HepG2 (cell line): ENCODE data around the gene SEMA6D. TPM values are rescaled to one million over a fixed set of nuclear protein-coding genes. Genes with fewer than 3 reads are reported as not detected.

ENCODE experiments used
- ATAC-seq: fragments of 200-7000 bp; cut with Tn5 transposase; 3 replicates; pipeline ENCODE4 v1.9.1; 2020; ENCODE audit warnings: mild to moderate bottlenecking, moderate library complexity
- BruUV-seq: library from RNA; stranded (reverse); fragments of 400-500 nt; replicated peaks from 2 replicates; lab custom pipeline; 2021; lab: Mats Ljungman, UMichigan
- CTCF ChIA-PET: fragments of 300-600 bp; formaldehyde crosslinking; extraction: SDS; loops from one replicate; lab custom pipeline; 2021; ENCODE audit warnings: low total read pairs, inconsistent platforms, low intra/inter-chr PET ratio; lab: Yijun Ruan, JAX
- POLR2A ChIA-PET: fragments of 350-600 bp; sonication (Branson Sonifier 250); formaldehyde crosslinking; loops from one replicate; lab custom pipeline; 2020; ENCODE audit warnings: antibody characterized with exemption, inconsistent platforms; lab: Yijun Ruan, JAX
- DNase-seq: peaks from one replicate; pipeline ENCODE4 v3.0.0-alpha.2; 2015; ENCODE audit warnings: low spot score
- FAIRE-seq: peaks from 3 replicates; lab custom pipeline; 2011; peaks lifted over from hg19 to GRCh38; lab: Jason Lieb, UNC
- H2AFZ ChIP-seq: one replicate; pipeline ENCODE4 v1.6.1; 2011; ENCODE audit warnings: low read length, inconsistent platforms
- H3K27ac ChIP-seq: fragments of 300-600 bp; 3 replicates; pipeline ENCODE4 v1.8.0; 2011; ENCODE audit warnings: mixed run types, mild to moderate bottlenecking, mixed read lengths, low read length, inconsistent platforms; ENCODE audit not compliant: insufficient read depth; ENCODE audit errors: extremely low read length
- H3K27me3 ChIP-seq, 2 experiments: fragments of 200-600 bp in 1 of 2; 2 replicates in 1 of 2; 3 replicates in 1 of 2; pipeline versions ENCODE4 v1.6.0 to v1.8.0; 2011; ENCODE audit warnings: low read length in 2 of 2, mild to moderate bottlenecking in 2 of 2, moderate library complexity in 2 of 2, inconsistent platforms in 1 of 2; ENCODE audit not compliant: insufficient read depth in 2 of 2, control insufficient read depth in 1 of 2
- H3K36me3 ChIP-seq, 2 experiments: fragments of 200-600 bp in 1 of 2; replicated peaks in 1 of 2; 2 replicates in 1 of 2; 3 replicates in 1 of 2; pipeline versions ENCODE4 v1.5.1 to v1.8.0; 2011; ENCODE audit warnings: low read length in 2 of 2, inconsistent platforms in 1 of 2; ENCODE audit not compliant: insufficient read depth in 2 of 2, control insufficient read depth in 1 of 2
- H3K4me1 ChIP-seq: 2 replicates; pipeline ENCODE4 v1.5.1; 2012; ENCODE audit warnings: low read length, inconsistent platforms; ENCODE audit not compliant: insufficient read depth
- H3K4me2 ChIP-seq: 2 replicates; pipeline ENCODE4 v1.6.0; 2011; ENCODE audit warnings: low read depth, low read length, inconsistent platforms
- H3K4me3 ChIP-seq, 3 experiments: fragments of 200-600 bp in 1 of 3; sonication (generic), shearing (Covaris generic) in 1 of 3; replicated peaks in 1 of 3; 2 replicates each; pipeline ENCODE4 v1.5.1; 2011 to 2016; ENCODE audit warnings: low read length in 3 of 3, inconsistent platforms in 2 of 3, low read depth in 2 of 3, mild to moderate bottlenecking in 2 of 3, control low read depth in 1 of 3, mixed read lengths in 1 of 3; ENCODE audit not compliant: insufficient read depth in 1 of 3
- H3K79me2 ChIP-seq: one replicate; pipeline ENCODE4 v1.6.1; 2011; ENCODE audit warnings: low read length, inconsistent platforms; ENCODE audit not compliant: insufficient read depth
- H3K9ac ChIP-seq: 2 replicates; pipeline ENCODE4 v1.6.0; 2011; ENCODE audit warnings: mild to moderate bottlenecking, low read depth, low read length, inconsistent platforms; ENCODE audit not compliant: insufficient read depth
- H3K9me3 ChIP-seq: 2 replicates; pipeline ENCODE4 v1.5.1; 2012; ENCODE audit warnings: mild to moderate bottlenecking, low read length
- H4K20me1 ChIP-seq: 2 replicates; pipeline ENCODE4 v1.6.0; 2011; ENCODE audit warnings: inconsistent platforms, mild to moderate bottlenecking, low read length, moderate library complexity; ENCODE audit not compliant: insufficient read depth
- PHF5A ChIP-seq: IDR thresholded peaks from one replicate; pipeline ENCODE4 v1.6.1; 2018; ENCODE audit warnings: low read depth, missing genetic modification reagents; ENCODE audit not compliant: unreplicated experiment
- SOX5 ChIP-seq: IDR thresholded peaks from 2 replicates; pipeline ENCODE4 v1.6.1; 2016; ENCODE audit warnings: borderline replicate concordance
- THYN1 ChIP-seq: sonication (generic); formaldehyde crosslinking; IDR thresholded peaks from 2 replicates; pipeline ENCODE4 v1.8.1; 2023; ENCODE audit warnings: low read depth, mild to moderate bottlenecking, moderate library complexity, missing genetic modification reagents, borderline replicate concordance
- ZBTB34 ChIP-seq: sonication (generic); formaldehyde crosslinking; IDR thresholded peaks from 2 replicates; pipeline ENCODE4 v1.8.0; 2022; ENCODE audit warnings: mild to moderate bottlenecking, missing genetic modification reagents
- ZNF569 ChIP-seq: sonication (generic); formaldehyde crosslinking; IDR thresholded peaks from 2 replicates; pipeline ENCODE4 v1.5.0; 2020; ENCODE audit warnings: mild to moderate bottlenecking, missing genetic modification reagents, moderate library complexity, borderline replicate concordance
- ZNF839 ChIP-seq: sonication (generic); formaldehyde crosslinking; IDR thresholded peaks from 2 replicates; pipeline ENCODE4 v1.4.0; 2020; ENCODE audit warnings: missing genetic modification reagents, mild to moderate bottlenecking, borderline replicate concordance
- ZSCAN22 ChIP-seq: sonication (generic); formaldehyde crosslinking; IDR thresholded peaks from 2 replicates; pipeline ENCODE4 v1.4.0; 2020; ENCODE audit warnings: mild to moderate bottlenecking, missing genetic modification reagents
- ZUFSP ChIP-seq: sonication (generic); formaldehyde crosslinking; IDR thresholded peaks from 2 replicates; pipeline ENCODE4 v1.9.0; 2021; ENCODE audit warnings: missing genetic modification reagents, mild to moderate bottlenecking, borderline replicate concordance
- WGBS: methylation state at CpG from one replicate; pipeline ENCODE4 v1.1.6; 2017; ENCODE audit warnings: low lambda C conversion rate; 5-methylcytosine and 5-hydroxymethylcytosine counted together
- in situ Hi-C: cut with HindIII; loops from 2 replicates; pipeline ENCODE4 v1.10.0; 2017; ENCODE audit warnings: low pct_unique_long_range_greater_than_20kb; ENCODE audit not compliant: extremely low pct_ligation_motif_present
- intact Hi-C: fragments of 100-400 bp; cut with micrococcal nuclease; formaldehyde crosslinking; loops from one replicate; pipeline ENCODE4 v1.10.0; 2022; ENCODE audit not compliant: unreplicated experiment
- polyA plus RNA-seq, 8 experiments: library from polyadenylated mRNA; depleted of rRNA in 3 of 8; stranded (reverse) in 7 of 8; unstranded in 1 of 8; fragments of >200 nt; fragmentation: Illumina TruSeq in 4 of 8; extraction: Trizol in 4 of 8; gene quantifications; 2 replicates each; pipeline versions ENCODE4 v1.2.1 to v1.2.3, GENCODE V29; 2011 to 2016; ENCODE audit warnings: low read depth in 4 of 8, missing spikeins in 1 of 8, mixed read lengths in 1 of 8; ENCODE audit not compliant: insufficient read depth in 1 of 8
- total RNA-seq, 5 experiments: library from RNA; depleted of rRNA; stranded (reverse); fragments of >200 nt; fragmentation: Illumina TruSeq; extraction: Trizol; gene quantifications; 2 replicates each; pipeline ENCODE4 v1.2.3, GENCODE V29; 2016; ENCODE audit warnings: low read depth in 1 of 5

SEMA6D gene
- total and polyA plus RNA-seq, 2 of the 13 experiments (the other 11 are each of a cell fraction or from before 2014, with no cell fraction given) = not detected

- H4K20me1 ChIP-seq = no peaks in the 10 kb centered on the region
- H3K9me3 ChIP-seq = peaks cover 25% of the 10 kb centered on the region
- H3K79me2 ChIP-seq = no peaks in the 10 kb centered on the region
- no peak overlapping the region for H2AFZ ChIP-seq
- H3K27me3 ChIP-seq = no peaks in the 10 kb centered on the region
- H3K9ac ChIP-seq = no peak overlapping the region
- H3K36me3 ChIP-seq = no peaks in the 10 kb centered on the region
- ChIA-PET CTCF (no interaction called here), POLR2A (no interaction called here)
- intact Hi-C loops (no loop called here), in situ Hi-C loops (no loop called here)
- H3K4me3 ChIP-seq = no peak overlapping the region
- no peak overlapping the region for H3K27ac ChIP-seq
- BruUV-seq = no TSS peak
- TF ChIP-seq THYN1 (CRISPR knock-in tag) (no peak), ZSCAN22 (CRISPR knock-in tag) (no peak), ZUFSP (CRISPR knock-in tag) (no peak), ZBTB34 (CRISPR knock-in tag) (no peak)
- TF ChIP-seq, all 625 proteins: peak for 0
- ATAC-seq (no peak), DNase-seq (no peak), FAIRE-seq (no peak)
- no peak overlapping the region for H3K4me2 ChIP-seq
- no peaks in the 10 kb centered on the region for H3K4me1 ChIP-seq
- WGBS = 1% methylated on average over 4 of the region's 4 CpGs
Observed at GRCh38 chr15:47786371-47786770, 69.1 kb downstream of the SEMA6D start.

GRCh38 chr15:47787875-47788274, 70.6 kb downstream of the SEMA6D start:
- no TSS peak for BruUV-seq
- WGBS = 33% methylated on average over 1 of the region's 1 CpG
- in situ Hi-C loops (no loop called here), intact Hi-C loops (no loop called here)
- H3K4me1 ChIP-seq = no peaks in the 10 kb centered on the region
- no peaks in the 10 kb centered on the region for H3K79me2 ChIP-seq
- ChIA-PET POLR2A (no interaction called here), CTCF (no interaction called here)
- H3K9me3 ChIP-seq = peaks cover 22% of the 10 kb centered on the region
- no peaks in the 10 kb centered on the region for H3K27me3 ChIP-seq
- TF ChIP-seq ZNF569 (CRISPR knock-in tag) = no peak
- no peak for TF ChIP-seq ZNF839 (CRISPR knock-in tag)
- TF ChIP-seq SOX5 (CRISPR knock-in tag) = no peak
- TF ChIP-seq PHF5A (CRISPR knock-in tag) = no peak
- H3K4me3 ChIP-seq = no peak overlapping the region
- DNase-seq = no peak
- H3K36me3 ChIP-seq = no peaks in the 10 kb centered on the region
- FAIRE-seq = no peak
- no peak overlapping the region for H3K27ac ChIP-seq
- ATAC-seq = no peak
- H3K4me2 ChIP-seq = no peak overlapping the region
- no peaks in the 10 kb centered on the region for H4K20me1 ChIP-seq
- no peak overlapping the region for H3K9ac ChIP-seq
- no peak overlapping the region for H2AFZ ChIP-seq
